HPDE6-E6E7 (cell line): ENCODE results near the gene HGD.
"Not testable (repeated sequence)": the region's sequence is repeated elsewhere in the genome, so short reads cannot be mapped to it uniquely, and the experiment has no call there.

Experiments
- DNase-seq: peaks from one replicate; pipeline ENCODE4 v3.0.0; 2011; ENCODE audit warnings: missing footprints; ENCODE audit errors: extremely low spot score

Gene HGD, protein sequence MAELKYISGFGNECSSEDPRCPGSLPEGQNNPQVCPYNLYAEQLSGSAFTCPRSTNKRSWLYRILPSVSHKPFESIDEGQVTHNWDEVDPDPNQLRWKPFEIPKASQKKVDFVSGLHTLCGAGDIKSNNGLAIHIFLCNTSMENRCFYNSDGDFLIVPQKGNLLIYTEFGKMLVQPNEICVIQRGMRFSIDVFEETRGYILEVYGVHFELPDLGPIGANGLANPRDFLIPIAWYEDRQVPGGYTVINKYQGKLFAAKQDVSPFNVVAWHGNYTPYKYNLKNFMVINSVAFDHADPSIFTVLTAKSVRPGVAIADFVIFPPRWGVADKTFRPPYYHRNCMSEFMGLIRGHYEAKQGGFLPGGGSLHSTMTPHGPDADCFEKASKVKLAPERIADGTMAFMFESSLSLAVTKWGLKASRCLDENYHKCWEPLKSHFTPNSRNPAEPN

DNA sequence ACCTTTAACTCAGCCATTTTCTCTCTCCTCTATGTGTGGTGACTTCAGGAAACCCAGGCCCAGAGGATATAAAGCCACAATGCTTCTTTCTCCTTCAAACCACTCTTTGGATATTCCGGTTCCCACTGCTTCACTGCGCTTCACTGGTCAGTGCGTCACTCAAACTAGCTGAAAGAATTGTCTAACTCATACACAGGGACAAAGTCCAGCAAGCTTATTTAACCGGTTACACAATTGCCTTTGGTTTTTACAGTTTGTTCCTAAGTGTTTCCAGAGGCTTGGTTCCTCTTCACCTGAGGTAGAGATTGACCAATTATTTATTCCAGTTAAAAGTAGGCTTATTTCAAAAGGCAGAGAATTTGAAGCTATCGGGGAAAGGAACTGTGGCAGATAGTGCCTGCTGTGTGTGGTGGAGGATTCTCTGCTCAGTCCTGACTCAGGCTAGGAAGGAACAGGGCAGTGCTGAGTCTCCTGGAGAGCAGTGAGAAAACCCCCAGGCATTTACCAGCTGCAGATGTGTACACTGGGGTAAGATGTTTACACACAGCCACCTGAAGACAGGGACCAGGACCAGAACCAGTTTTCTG lies at the start of gene HGD:
Gene HGD, minus strand, starts transcription at position 145 of the 587 bp plus-strand sequence. Its CDS starts 128 bp downstream, at position 17.
- no peak for DNase-seq

DNA sequence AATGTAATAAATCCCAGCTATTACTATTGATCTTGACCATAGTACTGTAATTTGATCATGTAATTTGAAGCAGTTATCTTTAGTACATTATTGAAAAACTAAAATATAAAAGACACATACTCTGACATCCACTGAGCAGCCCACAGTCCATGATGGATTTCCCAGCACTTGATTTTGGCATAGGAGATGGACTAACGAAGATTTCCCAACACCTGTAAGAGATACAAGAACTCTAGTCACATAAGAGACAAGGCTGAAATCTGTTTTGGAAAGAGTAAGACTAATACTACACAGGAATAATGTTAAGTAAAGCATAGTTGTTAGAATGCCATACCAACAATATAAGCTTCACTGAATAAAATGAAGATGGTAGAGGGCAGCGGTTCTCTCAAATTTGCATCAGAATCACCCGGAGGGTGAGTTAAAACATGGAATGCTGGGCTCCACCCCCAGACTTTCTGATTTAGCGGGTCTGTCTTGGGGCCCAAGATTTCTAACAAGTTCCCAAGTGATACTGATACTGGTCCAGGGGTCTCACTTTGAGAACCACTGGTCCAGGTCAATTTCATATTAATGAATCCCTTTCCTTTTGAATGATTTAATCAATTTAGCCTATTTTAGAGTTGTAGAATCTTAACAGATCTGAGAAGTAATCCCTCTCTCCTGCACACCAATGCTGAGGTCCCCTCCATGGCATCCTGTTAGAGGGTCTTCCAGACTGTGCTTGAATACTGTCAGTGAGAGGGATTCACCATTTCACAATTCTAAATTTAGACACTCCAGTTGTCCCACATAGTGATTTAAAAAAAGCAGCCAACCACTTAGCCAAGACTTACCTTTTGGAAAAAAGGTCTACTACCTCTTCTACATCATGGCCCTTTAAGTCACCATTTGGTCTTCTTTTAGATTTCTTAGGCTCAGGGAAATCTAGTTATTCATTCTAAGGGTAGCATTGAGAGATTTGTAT lies 48.8 kb upstream of the HGD start:
- no peak for DNase-seq

DNA sequence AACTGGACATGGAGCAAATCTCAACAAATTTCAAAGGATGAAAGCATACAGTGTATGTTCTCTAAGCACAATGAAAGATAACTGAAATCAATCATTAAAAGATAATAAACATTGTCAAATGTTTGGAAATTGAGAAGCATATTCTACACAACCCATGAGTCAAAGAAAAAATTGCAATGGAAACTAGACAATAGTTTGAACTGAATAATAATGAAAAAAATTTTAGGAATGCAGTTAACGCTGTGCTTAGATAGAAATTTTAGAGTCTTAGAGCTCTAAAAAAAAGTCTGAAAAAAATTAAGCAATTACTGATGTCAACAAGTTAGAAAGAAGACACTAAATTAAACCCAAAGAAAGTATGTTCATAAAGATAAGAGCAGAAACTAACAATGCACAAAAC lies 44.8 kb upstream of the HGD start:
- DNase-seq, result no peak

DNA sequence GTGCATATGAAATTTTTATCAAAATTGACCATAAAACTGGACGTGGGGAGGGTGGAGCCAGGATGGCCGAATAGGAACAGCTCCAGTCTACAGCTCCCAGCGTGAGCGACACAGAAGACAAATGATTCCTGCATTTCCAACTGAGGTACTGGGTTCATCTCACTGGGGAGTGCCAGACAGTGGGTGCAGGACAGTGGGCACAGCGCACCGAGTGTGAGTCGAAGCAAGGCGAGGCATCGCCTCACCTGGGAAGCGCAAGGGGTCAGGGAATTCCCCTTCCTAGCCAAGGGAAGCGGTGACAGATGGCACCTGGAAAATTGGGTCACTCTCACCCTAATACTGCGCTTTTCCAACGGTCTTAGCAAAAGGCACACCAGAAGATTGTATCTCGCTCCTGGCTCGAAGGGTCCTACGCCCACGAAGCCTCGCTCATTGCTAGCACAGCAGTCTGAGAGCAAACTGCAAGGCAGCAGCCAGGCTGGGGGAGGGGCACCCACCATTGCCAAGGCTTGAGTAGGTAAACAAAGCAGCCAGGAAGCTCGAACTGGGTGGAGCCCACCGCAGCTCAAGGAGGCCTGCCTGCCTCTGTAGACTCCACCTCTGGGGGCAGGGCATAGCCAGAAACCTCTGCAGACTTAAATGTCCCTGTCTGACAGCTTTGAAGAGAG lies 37.3 kb upstream of the HGD start:
- DNase-seq, result not testable (repeated sequence)

DNA sequence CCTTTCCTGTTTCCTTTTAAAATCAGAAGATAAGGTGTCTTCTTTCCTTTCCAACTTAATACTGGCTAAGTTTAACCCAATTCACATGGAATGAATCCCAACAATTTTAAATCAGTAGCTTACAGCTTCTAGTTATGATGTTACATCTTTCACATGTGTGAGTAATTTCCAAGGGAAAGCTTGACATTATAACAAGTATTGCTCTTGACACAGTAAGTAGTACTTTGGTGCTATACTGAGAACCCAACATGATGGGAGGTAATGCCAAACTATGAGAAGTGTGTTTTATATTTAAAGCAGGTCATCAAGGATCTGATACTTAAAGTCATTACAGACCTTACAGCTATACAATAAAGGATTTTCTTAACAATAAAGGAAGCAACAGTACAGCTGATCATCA lies 31.2 kb upstream of the HGD start:
- no peak for DNase-seq

DNA sequence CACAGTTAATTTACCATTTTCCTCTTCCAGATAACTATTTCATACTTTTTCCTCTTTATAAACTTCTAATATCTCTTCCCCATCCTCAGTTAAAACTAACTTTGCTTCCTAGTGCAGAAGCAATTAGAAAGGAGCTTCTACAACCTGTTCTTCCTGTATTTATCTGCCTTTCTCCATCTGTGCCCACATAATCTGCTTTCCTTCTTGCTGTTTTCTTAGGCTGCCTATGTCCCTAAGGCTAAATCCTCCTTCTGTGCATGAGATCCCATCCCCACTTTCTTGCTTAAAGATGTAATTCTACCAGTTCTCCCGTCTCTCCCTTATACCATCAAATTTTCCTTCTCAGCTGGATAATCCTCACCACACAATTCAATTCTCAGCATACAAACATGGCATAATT lies 28.3 kb upstream of the HGD start:
- DNase-seq, result no peak

DNA sequence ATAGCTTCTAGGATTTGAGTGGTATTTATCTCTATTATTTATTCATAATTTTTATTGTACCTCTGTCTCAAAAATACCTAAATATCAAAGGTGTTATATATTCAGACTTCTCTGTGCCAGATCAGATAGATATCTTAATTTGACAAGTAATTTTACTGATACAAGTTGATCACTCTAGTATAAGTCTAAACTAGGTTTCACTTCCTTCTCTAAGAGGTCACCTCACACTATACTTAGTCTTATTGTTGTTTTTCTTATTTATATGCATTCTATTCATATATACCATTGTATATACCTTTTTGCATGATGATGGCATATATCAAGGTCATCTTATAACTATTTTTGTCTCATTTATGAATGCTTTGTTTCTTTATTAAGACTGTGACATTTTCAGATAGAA lies 26.4 kb upstream of the HGD start:
- no peak for DNase-seq

DNA sequence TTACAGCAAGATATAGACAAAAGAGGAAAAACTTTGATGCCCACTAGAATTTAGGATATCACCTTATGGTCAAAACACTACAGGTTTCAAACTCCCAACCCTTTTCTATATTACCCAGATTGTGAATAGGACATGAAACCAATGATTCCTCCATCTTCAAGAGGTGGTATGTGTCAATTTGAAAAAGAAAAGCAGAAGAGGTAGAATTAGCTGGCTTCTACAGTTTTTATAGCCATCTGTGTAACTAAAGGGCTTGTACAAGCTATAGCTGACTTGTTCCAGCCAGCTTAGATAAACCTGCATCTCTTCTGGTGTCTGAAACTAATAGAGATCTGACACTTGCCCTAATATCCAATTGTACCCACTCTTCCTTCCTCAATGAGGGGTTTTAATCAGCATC lies 24.9 kb upstream of the HGD start:
- no peak for DNase-seq

DNA sequence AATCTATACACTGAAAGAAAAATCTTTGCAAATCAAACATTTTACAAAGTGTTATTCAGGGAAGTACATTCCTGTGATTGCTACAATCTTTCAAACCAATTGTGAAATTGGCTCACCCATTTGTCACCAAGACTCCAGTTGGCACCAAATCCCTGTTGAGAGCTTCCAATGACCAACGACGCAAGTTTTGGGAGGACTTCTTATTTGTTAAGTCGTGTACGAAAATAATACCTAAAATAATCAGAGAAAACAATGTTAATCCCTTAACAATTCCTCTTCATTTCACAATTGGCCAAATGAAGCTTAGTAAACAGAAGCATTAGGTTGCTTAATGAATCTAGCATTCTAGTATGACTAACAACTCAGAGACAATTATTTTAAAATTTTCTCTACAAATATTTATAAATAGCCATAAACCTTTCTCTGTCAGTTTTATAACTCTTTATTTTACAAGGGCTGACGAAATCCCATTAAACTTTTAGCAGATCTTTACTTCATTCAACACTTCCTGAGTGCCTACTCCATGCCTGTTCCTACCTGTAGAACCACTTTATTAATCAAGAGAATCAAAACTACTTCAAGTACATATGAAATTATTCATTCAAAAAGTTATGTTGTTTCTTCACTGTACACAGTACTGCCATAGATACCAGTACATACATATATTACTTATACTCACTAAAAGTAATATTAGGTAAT lies 24.0 kb upstream of the HGD start:
- no peak for DNase-seq

DNA sequence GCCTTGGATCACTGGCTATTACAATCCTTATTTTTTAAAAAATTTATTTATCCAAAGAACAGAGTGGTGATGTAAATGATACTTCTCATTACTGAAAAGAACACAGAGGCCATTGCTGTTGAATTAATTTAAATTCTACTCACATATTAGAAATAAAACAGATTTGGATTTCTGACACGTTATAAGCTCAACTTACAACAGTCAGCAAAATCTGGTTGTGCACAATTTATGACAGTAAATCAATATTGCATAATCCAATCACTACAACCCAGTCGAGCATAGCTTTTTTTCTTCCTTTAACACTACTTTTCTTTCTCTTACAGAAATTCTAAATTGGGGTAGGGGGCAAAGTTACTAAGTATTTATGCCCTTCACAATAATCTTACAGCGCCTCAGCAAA lies 17.3 kb upstream of the HGD start:
- no peak for DNase-seq

DNA sequence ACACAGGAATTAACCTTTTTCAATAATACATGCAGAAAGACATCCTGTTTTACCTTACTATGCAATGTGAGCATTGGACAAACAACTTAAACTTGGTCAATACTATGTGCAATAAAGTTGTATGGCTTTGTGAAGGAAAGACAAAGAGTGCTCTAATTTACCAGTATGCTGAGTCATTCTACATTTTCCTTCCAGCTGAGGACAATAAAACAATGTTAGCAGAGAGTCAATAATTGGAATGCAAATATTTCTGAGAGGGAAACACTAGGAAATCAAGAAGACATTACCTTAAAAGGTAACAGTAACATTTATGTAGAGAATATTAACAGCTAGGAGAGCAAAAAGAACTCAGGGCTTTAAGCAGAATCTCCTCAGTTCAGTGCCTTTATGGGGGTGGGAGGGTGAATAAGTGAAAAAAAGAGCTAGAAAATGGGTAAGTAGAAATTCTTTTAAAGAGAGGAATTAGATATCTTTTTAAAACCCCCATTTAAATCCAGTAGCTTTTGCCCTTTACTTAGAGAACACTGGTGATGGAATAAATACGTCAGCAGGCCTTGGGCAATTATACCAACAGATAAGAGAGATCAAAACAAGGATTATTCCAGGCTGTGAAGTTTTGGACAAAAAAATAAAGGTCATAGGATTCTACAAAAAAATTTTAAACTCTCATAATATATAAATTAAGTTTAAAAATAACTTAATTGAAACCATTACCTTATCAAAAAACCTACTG lies 11.6 kb upstream of the HGD start:
- DNase-seq, result no peak

DNA sequence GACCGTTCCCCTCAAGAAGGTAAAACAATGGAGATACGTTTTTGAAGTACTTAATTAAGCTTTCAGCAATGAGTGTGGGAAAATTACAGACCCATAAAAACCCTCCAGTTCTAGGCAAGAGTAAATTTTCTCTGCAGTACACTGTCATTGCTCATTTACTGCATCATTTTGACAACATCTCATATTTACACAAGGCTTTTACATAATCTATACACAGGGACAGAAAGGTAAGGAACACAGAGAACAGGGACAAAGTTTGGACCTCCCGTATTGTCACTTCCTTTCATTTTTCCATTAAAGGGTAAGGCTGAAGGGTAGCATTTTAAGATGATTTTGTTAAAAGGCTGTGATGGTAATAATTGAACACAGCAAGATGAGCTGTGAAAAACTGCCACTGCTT lies 7.4 kb upstream of the HGD start:
- DNase-seq, result no peak

DNA sequence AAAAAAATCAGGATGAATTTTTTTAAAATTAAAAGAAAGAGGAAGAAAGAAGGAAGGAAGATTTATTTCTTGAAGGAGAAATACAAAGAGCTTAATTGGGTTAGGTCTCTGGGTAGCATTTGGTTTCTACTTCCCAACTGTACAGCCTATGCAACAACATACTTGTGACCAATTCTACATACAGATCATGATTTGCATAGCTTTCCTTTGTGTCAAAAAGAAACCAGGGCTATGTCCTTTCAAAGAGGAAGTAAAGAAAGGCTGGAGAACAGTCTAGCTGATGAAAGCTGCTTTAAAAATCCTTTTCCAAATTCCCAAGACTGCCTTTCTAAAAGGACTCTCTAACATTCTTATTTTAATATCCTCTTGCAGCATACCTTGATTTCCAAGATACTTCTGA lies 6.1 kb upstream of the HGD start:
- DNase-seq, result no peak

DNA sequence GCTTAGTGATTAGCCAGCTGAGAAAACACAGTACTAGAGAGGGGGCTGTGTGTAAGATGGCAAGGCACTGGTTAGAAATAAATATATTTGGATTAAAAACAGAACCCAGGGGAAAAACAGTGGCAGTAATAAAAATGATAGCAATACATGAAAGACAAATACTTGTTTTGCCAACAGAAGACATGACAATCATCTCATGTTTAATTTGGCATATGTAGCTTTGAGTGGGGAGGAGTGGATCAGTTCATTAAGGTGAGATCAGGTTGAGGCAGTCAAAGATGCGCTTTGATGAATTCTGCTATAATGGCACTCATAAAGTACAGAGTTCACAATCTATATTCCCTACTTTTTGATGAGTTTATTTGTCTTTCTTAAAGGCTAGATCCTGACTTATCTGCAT lies 3.4 kb upstream of the HGD start:
- no peak for DNase-seq

DNA sequence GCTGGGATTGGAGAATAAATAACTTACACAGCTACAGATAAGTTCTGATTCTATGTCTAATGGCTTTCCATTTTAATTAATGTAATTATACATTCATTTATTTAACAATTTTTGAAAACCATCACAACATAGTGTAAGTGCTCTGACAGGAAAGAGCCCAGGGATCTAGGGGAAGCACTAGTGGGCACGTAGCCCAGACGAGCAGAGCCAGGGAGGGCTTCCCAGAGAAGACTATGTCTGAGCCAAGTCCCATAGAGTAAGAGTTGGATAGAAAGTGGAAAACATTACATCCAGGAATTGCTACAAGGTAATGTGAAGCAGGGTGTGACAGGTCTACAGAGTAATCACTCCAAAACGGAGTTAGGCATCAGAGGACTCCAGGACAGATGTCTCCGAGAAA lies 2.9 kb upstream of the HGD start:
- DNase-seq, result no peak

DNA sequence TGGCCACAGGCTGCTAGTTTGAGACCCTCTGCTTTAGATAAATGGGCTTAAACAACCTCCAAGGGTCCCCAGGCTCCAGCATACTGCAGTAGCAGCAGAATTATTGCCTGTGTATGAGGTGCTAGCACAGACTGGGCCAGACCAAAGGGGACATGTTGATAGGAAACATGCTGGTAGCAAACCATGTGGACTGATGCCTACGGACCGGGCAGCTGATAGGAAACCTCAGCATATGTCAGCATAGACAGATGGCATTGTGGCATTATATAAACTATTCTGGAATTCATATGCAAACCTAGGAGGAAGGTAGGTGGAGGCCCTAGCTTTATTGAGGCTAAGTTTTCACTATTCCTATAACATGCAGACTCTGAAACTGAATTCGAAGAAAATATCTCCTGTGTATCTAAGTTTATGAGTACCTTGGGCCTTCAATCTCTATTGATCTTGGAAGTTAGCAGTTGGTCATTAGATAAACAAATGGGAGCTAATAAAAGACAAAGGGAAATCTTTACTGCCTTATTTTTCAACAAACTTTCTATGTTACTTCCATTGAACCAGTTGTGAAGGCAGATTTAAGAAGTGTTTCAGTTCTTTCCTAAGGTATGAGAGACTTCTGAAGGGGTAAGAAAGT lies 1.7 kb upstream of the HGD start:
- DNase-seq, result no peak

DNA sequence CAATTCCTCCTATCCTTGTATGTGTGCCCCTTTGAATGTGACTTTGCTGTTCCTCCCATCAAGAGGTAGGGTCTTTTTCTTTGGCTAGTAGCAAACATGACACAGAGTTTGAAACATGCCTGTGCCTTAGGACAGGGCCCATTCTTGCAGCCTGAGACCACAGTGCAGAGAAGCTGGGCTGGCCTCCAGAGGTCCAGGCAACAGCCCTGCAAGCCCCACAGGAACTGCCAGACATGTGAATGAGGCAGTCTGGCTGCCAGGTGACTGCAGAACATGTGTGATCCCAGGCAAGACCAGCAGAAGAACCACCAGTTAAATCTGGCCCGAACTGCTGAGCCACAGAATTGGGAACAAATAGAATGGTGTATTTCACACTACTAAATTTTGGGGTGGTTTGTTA lies 1.2 kb upstream of the HGD start:
- DNase-seq, result no peak

DNA sequence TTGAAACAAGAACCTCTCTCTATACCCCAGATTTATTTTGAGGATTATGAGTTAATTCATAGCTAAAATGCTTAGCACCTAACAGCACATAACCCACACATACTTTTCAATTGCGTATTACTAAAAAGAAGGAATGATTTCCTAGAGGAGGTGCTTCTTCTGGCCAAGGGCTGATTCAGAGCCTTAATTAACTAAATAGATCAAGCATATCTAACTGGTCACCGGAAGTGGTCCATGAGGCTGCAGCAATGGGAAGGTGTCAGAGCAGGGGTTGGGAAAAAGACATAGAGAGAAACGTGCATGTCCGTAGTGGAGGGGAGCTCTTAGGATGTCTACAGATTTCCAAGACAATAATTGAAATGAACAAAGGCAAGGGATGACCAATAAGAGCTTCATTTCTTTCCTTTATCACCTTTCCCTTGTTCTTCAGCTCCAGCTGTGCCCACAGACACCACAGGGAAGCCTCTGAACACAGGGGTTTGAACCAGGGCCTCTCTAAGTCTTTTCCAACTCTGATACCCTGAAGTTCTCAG lies 467 bp downstream of the HGD start:
- DNase-seq, result no peak

DNA sequence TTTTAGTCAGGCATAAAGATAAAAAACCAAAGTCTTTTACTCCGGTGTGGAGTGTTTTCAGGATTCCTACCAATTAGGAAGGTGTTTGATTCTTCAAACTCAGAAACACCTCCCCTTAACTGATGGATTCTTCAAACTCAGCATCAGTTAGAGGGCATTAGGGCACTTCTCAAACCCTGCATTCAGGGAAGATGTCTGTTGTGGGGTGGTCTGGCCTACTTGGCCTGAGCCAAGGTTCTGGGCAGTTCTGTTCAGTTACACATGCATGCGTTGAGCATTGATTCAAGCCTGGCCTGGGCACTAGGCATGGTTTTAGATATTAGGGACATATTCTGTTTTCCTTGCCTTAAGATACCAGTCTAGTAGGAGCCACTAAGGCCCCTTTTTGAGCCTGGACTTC lies 1.0 kb downstream of the HGD start:
- no peak for DNase-seq
